Measurements from ENCODE around the gene LRRC9.

The LRRC9 gene

DNA sequence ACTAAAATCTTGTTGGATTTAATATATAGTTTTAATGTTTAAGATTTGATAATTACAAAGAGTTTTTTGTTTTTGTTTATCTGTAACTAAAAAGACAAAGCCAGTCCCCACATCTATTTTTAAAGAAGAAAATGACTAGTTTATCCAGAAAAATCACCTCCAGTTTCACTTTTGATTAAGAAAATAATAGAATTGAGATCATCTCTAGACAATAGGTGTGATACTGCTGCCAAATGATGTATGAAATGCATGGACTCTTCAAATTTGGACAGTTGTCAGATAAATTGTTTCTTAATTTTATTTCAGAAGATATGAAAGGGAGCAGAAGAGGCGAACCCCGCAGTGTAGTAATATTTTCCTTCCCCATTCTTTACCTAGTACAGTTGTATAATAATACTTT, 191.8 kb downstream of the LRRC9 start:
- H3K4me1 ChIP-seq (ENCODE audit: control insufficient read depth in 1 of 2, insufficient read depth in 1 of 2, low read depth in 1 of 2, low read length in 1 of 2) = peaks cover 0 to 6% of the 10 kb centered on the region in 2 experiments
- peaks cover 10% of the 10 kb centered on the region for H3K36me3 ChIP-seq
- H3K4me3 ChIP-seq (ENCODE audit: low read depth in 1 of 2, low read length in 1 of 2) = no peak overlapping the region
- no peaks in the 10 kb centered on the region for H3K27me3 ChIP-seq
- TF ChIP-seq, protein P1, sequence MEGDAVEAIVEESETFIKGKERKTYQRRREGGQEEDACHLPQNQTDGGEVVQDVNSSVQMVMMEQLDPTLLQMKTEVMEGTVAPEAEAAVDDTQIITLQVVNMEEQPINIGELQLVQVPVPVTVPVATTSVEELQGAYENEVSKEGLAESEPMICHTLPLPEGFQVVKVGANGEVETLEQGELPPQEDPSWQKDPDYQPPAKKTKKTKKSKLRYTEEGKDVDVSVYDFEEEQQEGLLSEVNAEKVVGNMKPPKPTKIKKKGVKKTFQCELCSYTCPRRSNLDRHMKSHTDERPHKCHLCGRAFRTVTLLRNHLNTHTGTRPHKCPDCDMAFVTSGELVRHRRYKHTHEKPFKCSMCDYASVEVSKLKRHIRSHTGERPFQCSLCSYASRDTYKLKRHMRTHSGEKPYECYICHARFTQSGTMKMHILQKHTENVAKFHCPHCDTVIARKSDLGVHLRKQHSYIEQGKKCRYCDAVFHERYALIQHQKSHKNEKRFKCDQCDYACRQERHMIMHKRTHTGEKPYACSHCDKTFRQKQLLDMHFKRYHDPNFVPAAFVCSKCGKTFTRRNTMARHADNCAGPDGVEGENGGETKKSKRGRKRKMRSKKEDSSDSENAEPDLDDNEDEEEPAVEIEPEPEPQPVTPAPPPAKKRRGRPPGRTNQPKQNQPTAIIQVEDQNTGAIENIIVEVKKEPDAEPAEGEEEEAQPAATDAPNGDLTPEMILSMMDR (IDR thresholded peaks at IDR 0.05) = no peak
- H3K27ac ChIP-seq = peak overlapping the region; percentile 45
- H3K9me3 ChIP-seq = no peaks in the 10 kb centered on the region

All from neutrophil (primary cell).